Skeletal muscle satellite cell (primary cell): ENCODE results near the gene DNAH8.

ENCODE experiments used
- H3K27me3 ChIP-seq: 2 replicates; pipeline ENCODE4 v1.7.0; 2013; ENCODE audit warnings: low read length; ENCODE audit not compliant: control insufficient read depth, insufficient read depth
- H3K36me3 ChIP-seq: 2 replicates; pipeline ENCODE4 v1.7.0; 2013; ENCODE audit warnings: mild to moderate bottlenecking, control low read depth, low read length; ENCODE audit not compliant: insufficient read depth
- H3K4me1 ChIP-seq: 2 replicates; pipeline ENCODE4 v1.7.0; 2013; ENCODE audit warnings: low read length; ENCODE audit not compliant: control insufficient read depth, insufficient read depth
- H3K4me2 ChIP-seq: 2 replicates; pipeline ENCODE4 v1.7.0; 2013; ENCODE audit warnings: mild to moderate bottlenecking, low read length
- H3K4me3 ChIP-seq: 2 replicates; pipeline ENCODE4 v1.7.0; 2013; ENCODE audit warnings: low read length
- H3K9ac ChIP-seq: 2 replicates; pipeline ENCODE4 v1.7.0; 2013; ENCODE audit warnings: mild to moderate bottlenecking, low read depth, low read length, moderate library complexity
- H3K9me3 ChIP-seq: replicated peaks from 2 replicates; pipeline ENCODE4 v1.7.0; 2013; ENCODE audit warnings: mild to moderate bottlenecking, control low read depth, low read length

Gene DNAH8

DNA sequence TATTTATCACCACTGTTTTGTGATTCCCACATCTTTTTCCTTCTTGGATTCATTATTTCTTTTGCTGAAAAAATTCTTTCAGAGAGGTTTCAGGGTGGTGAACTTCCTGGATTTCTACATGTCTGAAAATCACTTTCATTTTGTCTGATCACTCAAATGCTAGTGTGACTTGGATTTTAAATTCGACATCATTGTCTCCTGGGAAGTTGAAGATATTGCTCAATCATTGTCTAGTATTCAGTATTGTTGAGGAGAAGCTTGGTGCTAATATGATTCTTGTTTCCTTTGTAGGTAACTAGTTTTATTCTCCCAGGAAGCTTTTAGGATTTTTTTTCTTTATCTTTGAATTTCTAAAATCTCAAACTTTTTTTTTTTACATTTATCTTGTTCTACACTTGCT, 45.0 kb downstream of the DNAH8 start:
- Histone ChIP-seq H3K4me1 (no peaks in the 10 kb centered on the region), H3K4me3 (no peak overlapping the region), H3K9me3 (no peaks in the 10 kb centered on the region), H3K27me3 (no peaks in the 10 kb centered on the region), H3K4me2 (no peak overlapping the region), H3K9ac (no peak overlapping the region), H3K36me3 (no peaks in the 10 kb centered on the region)

DNA sequence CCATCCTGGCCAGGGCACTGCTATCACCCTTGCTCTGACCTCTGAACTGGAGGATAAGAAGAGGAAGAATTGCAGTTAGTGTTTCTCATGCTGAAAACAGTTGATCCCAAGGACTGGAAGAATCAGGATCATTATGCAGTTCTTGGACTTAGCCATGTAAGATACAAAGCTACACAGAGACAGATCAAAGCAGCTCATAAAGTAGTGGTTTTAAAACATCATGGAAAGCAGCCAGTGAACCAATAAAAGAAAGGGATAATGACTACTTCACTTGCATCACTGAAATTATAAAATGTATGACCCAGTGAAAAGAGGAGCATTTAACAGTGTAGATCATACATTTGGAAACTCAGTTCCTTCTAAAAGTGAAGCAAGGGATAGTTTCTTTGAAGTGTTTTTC, 47.7 kb downstream of the DNAH8 start:
- H3K4me1 ChIP-seq: no peaks in the 10 kb centered on the region
- H3K27me3 ChIP-seq: no peaks in the 10 kb centered on the region
- no peaks in the 10 kb centered on the region for H3K36me3 ChIP-seq
- H3K4me3 ChIP-seq: no peak overlapping the region
- H3K9me3 ChIP-seq: no peaks in the 10 kb centered on the region
- H3K9ac ChIP-seq: no peak overlapping the region
- H3K4me2 ChIP-seq: no peak overlapping the region

DNA sequence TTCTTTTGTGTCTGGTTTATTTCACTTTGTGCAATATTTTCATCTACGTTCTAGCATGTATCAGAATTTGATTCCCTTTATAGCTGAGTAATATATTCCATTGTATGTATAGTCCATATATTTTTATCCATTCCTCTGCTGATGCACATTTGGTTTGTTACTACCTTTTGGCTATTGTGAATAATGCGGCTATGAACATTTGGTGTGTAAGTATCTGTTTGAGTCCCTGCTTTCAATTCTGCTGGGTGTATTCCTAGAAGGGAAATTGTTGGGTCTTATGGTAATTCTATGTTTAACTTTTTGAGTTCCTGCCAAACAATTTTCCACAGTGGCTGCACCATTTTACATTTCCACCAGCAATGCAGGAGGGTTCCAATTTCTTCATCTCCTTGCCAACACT, 52.4 kb downstream of the DNAH8 start:
- Histone ChIP-seq H3K4me3 (no peak overlapping the region), H3K27me3 (no peaks in the 10 kb centered on the region), H3K9ac (no peak overlapping the region), H3K4me1 (no peaks in the 10 kb centered on the region), H3K36me3 (no peaks in the 10 kb centered on the region), H3K9me3 (no peaks in the 10 kb centered on the region), H3K4me2 (no peak overlapping the region)

DNA sequence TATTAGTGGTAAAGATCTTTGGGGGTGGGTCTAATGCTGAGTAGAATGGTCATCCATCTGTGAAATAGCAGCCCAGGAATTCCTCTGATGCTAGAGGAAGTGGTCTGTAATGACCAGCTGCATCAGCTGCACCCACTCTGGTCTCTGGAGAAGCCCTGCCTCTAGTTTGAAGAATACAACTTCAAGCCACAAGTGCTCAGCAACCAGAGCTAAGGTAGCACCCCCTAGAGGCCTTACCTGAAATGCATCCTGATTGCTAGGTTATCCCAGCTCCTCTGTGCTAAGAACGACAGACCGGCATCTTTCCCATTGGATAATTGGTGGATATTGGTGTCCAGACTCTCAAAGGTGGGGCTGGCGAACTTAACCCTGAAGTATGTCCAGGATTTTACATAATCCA, 58.2 kb downstream of the DNAH8 start:
- no peak overlapping the region for H3K9ac ChIP-seq
- H3K4me1 ChIP-seq: peaks cover 4% of the 10 kb centered on the region
- H3K4me3 ChIP-seq: no peak overlapping the region
- no peaks in the 10 kb centered on the region for H3K9me3 ChIP-seq
- H3K27me3 ChIP-seq: no peaks in the 10 kb centered on the region
- H3K36me3 ChIP-seq: no peaks in the 10 kb centered on the region
- H3K4me2 ChIP-seq: no peak overlapping the region

DNA sequence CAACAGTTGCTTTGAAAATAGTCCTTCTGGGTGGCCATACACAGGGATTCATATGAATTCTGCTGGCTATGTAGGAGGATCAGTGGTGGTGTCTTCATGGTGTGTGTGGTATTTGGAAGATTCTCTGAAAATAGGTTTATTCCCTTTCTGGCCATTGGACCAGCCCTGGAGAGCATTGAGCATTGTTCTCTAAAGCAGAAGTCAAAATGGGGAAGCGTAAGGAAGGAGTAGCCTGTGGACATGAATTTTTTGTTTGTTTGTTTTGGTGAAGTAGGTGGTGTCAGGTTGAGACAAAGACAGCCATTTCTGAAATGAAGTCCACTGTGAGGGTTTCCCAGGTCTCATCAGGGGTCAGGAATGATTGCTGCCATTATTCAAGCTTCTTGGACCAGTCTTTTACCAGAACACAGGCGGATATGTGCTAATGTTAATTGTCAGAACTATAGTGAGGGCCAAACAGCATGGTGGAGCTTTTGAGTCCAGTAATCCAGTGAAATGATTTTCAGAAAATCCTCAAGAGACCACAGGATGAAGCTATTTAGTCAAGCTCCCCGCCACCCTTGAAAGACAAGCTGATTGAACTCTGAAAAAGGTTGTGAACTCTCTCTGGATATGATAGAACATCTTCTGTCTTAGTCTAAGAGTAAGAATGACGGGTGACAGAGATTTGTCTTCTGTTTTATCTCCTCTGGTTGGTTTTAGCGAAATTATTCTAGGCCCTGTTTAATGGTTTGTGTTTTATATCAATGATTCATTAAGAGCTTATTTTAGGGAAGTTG, 60.0 kb downstream of the DNAH8 start:
- no peak overlapping the region for H3K4me3 ChIP-seq
- H3K36me3 ChIP-seq: no peaks in the 10 kb centered on the region
- peaks cover 4% of the 10 kb centered on the region for H3K4me1 ChIP-seq
- H3K9me3 ChIP-seq: no peaks in the 10 kb centered on the region
- no peaks in the 10 kb centered on the region for H3K27me3 ChIP-seq
- no peak overlapping the region for H3K4me2 ChIP-seq
- no peak overlapping the region for H3K9ac ChIP-seq

DNA sequence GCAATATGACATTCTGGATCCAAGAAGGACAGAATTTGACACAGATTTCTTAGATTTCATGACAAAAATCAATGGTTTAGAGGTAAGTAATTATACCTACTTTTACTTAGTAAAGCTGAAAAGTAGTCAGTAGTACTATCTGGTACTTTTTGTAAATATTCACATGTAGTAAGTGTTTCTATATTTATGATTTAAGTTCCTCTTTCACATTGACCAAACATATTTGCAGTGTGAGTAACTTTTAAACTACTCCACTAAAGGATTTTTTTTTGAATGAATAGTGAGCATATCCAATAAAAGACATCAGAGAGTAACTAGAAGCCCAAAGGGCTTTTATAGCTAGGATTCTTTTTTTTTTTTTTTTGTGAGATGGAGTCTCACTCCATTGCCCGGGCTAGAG, 60.8 kb downstream of the DNAH8 start:
- no peak overlapping the region for H3K9ac ChIP-seq
- no peak overlapping the region for H3K4me3 ChIP-seq
- H3K36me3 ChIP-seq: no peaks in the 10 kb centered on the region
- no peaks in the 10 kb centered on the region for H3K9me3 ChIP-seq
- H3K27me3 ChIP-seq: no peaks in the 10 kb centered on the region
- peaks cover 4% of the 10 kb centered on the region for H3K4me1 ChIP-seq
- no peak overlapping the region for H3K4me2 ChIP-seq

DNA sequence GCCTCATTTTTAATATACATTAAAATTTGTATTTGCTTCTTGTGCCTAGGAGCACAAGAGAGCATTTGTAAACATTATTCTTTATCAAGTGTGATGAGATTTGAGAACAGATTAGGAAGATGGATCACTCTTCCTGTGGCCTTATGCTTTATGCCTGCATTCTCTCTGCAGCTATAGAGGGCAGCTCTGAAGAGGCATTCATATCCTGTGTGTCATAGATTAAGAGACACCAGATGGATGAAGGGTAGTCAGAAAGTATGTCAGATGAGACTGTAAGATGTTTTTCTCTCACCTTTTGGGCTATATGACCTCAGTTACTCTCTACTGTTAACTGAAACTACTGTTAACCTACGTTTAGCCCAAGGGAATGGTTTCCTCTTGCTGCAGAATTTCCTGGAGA, 61.4 kb downstream of the DNAH8 start:
- no peak overlapping the region for H3K9ac ChIP-seq
- no peak overlapping the region for H3K4me3 ChIP-seq
- no peaks in the 10 kb centered on the region for H3K27me3 ChIP-seq
- no peaks in the 10 kb centered on the region for H3K9me3 ChIP-seq
- no peaks in the 10 kb centered on the region for H3K36me3 ChIP-seq
- H3K4me2 ChIP-seq: no peak overlapping the region
- peaks cover 4% of the 10 kb centered on the region for H3K4me1 ChIP-seq

DNA sequence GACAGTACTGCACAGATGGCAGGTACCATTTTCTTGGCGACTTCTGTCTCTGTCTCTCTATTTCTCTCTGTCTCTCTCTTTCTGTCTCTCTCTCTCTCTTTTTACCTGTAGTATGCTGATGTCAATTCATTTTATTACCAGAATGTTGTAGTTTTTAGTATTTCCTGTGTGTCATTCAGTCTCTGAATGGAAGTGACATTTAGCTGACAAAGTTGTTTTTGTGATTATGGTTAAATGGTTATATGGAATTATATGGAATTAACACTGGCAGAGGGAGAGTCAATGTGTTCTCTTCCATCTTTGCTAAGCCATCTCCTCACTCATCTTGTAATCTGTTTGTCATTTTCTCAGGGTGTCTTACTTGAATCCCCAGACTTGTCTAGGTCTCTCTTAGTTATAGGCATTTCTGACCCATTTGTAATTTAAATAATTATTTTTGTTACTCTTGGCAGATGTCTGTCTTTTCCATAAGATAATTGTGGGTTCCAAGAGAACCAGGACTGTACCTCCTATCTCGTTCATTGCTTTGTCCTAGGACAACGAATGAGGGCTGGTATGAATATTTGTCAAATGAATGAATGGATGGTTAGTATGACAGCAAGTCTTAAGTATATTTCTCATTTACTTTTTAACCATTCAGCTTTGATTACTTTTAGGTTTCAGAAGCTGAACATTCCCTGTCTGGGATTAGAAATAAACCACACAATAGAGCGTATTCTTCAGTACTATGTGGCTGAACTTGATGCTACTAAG, 64.4 kb downstream of the DNAH8 start:
- no peak overlapping the region for H3K9ac ChIP-seq

DNA sequence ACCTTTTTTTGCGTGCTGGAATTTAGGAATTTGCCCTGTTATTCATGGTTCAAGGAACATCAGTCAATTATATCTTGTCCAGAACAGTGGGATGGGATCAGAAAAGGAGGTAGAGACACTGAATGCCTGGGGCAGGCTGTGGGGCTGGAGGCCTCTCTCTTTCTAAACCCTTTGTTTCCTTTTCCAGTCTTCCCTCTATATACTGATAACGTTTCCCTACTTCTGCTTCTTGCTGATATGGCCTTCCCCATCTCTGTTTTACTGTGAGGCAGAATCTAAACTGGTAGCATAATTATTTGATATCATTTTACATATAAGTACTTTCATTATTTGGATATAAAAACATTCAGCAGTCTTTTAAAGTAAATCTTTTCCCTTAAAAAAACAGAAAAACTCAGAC, 67.5 kb downstream of the DNAH8 start:
- H3K9ac ChIP-seq: no peak overlapping the region

More for the DNA sequence above, 64.4 kb downstream of the DNAH8 start:
- Histone ChIP-seq H3K4me1 (peaks cover 16% of the 10 kb centered on the region), H3K4me2 (no peak overlapping the region), H3K9me3 (no peaks in the 10 kb centered on the region), H3K4me3 (no peak overlapping the region), H3K27me3 (no peaks in the 10 kb centered on the region), H3K36me3 (no peaks in the 10 kb centered on the region)

DNA sequence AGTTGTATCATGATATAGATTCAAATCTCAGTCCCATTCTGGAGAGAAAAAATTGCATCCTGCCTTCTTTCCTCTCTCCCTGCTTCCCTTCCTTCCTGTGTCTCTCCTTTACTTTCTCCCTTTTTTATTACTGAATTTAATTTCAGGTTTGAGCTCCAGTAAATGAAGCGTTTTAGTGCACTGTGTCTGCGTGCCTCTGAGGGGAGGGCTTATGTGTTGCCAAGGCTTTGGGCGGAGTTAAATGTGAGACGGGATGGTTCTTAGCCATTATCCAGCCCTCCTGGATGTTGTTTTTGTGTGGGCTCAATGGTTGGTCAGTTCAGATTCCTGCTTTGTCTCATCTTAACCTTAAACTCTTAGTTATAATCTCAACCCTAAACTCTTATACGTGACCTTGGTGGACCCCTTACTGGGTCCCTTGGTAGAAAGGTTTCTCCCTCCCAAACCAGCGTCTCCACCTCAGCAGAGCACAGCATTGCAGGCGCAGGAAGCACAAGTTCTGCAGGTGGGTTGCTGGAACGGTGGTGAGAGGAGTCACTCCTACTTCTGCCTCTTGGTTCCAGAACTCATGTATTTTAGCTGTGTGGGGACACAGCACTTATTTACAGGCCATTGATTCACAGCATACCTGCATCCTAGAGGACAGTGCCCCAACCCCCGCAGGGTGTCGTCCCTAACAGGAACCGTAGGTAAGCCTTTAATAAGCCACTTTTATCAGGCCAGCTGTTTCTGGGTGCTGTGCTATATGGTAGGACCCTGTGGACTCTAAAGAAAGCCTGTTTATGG, 68.5 kb downstream of the DNAH8 start:
- Histone ChIP-seq H3K4me3 (no peak overlapping the region), H3K9ac (no peak overlapping the region), H3K4me1 (peaks cover 24% of the 10 kb centered on the region), H3K27me3 (no peaks in the 10 kb centered on the region), H3K36me3 (no peaks in the 10 kb centered on the region), H3K9me3 (no peaks in the 10 kb centered on the region), H3K4me2 (no peak overlapping the region)

More for the DNA sequence above, 67.5 kb downstream of the DNAH8 start:
- H3K4me3 ChIP-seq: no peak overlapping the region
- no peaks in the 10 kb centered on the region for H3K36me3 ChIP-seq
- peaks cover 24% of the 10 kb centered on the region for H3K4me1 ChIP-seq
- no peak overlapping the region for H3K4me2 ChIP-seq
- H3K27me3 ChIP-seq: no peaks in the 10 kb centered on the region
- H3K9me3 ChIP-seq: no peaks in the 10 kb centered on the region

DNA sequence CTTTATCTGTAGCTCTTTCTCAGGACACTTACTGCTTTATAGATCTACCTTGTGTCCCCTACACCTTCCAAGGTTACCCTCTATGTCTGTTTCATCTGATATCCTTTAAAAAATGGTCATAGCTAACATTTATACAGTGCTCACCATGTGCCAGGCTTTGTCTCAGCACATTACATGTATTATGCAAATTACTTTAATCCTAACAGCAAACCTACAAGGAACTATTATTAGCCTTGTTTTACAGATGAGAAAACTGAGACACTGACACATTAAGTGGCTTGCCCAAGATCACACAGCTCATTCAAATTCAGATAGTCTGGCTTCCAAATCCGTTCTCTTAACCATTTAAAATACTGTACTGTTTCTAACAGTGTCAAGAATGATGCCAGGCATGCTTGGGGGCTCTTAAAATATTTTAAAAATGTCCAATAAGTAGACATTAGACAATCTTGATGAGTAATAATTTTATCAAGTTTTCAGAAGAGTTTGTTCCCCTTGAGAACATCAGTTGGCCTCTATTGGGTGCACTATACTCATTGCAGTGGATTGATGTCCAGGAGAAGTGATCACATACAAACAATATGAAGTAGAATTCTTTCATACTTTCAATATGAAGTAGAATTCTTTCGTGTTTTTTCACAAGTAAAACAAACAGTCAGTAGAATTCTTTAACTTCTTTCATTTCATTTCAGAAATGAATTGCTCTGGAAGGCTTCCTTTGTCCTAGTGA, 69.6 kb downstream of the DNAH8 start:
- H3K4me1 ChIP-seq: peaks cover 24% of the 10 kb centered on the region
- H3K9me3 ChIP-seq: no peaks in the 10 kb centered on the region
- H3K36me3 ChIP-seq: no peaks in the 10 kb centered on the region
- H3K9ac ChIP-seq: no peak overlapping the region
- no peaks in the 10 kb centered on the region for H3K27me3 ChIP-seq
- H3K4me3 ChIP-seq: no peak overlapping the region
- H3K4me2 ChIP-seq: peak overlapping the region; percentile 6
